Sigmoid colon (tissue), 4 donors: ENCODE measurements around the gene MYO5B.

Source experiments
- CTCF ChIP-seq, 4 experiments: fragments of 450-650 bp in 3 of 4; fragments of 200-600 bp in 1 of 4; IDR thresholded peaks; one replicate each; pipeline ENCODE4 v1.5.1; 2016 to 2019; ENCODE audit warnings: antibody characterized with exemption in 4 of 4, mild to moderate bottlenecking in 3 of 4, moderate library complexity in 2 of 4
- POLR2AphosphoS5 ChIP-seq, 4 donors: sonication (generic); formaldehyde crosslinking; IDR thresholded peaks; one replicate each; pipeline ENCODE4 v1.6.1; 2017; ENCODE audit warnings: antibody characterized with exemption in 4 of 4

- TF ChIP-seq CTCF (IDR thresholded peaks at IDR 0.05), result no peak
- TF ChIP-seq POLR2AphosphoS5 (IDR thresholded peaks at IDR 0.05), result no peak
Observed at GRCh38 chr18:49843131-49843530, 351.8 kb downstream of the MYO5B start.
